ENCODE results near the gene CACNA2D3.

DNA sequence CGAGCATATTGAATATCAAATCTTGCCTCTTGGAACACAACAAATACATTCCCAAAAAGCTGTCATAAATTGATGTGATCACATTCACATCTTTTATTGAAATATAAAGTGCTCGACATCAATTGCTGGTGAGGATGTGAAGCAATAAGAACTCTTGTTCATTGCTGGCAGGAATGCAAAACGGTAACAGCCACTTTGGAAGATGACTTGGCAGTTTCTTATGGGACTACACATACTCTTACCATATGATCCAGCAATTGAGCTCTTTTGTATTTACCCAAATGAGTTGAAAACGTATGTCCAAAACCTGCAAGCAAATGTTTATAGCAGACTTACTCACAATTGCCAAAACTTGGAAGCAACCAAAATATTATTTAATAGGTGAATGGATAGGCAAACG is 234.9 kb downstream of the CACNA2D3 start:
- TF ChIP-seq POLR2AphosphoS5 (IDR thresholded peaks at IDR 0.05; ENCODE audit: low read depth, low read length), result no peak
- TF ChIP-seq, protein P1, sequence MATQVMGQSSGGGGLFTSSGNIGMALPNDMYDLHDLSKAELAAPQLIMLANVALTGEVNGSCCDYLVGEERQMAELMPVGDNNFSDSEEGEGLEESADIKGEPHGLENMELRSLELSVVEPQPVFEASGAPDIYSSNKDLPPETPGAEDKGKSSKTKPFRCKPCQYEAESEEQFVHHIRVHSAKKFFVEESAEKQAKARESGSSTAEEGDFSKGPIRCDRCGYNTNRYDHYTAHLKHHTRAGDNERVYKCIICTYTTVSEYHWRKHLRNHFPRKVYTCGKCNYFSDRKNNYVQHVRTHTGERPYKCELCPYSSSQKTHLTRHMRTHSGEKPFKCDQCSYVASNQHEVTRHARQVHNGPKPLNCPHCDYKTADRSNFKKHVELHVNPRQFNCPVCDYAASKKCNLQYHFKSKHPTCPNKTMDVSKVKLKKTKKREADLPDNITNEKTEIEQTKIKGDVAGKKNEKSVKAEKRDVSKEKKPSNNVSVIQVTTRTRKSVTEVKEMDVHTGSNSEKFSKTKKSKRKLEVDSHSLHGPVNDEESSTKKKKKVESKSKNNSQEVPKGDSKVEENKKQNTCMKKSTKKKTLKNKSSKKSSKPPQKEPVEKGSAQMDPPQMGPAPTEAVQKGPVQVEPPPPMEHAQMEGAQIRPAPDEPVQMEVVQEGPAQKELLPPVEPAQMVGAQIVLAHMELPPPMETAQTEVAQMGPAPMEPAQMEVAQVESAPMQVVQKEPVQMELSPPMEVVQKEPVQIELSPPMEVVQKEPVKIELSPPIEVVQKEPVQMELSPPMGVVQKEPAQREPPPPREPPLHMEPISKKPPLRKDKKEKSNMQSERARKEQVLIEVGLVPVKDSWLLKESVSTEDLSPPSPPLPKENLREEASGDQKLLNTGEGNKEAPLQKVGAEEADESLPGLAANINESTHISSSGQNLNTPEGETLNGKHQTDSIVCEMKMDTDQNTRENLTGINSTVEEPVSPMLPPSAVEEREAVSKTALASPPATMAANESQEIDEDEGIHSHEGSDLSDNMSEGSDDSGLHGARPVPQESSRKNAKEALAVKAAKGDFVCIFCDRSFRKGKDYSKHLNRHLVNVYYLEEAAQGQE (IDR thresholded peaks at IDR 0.05; ENCODE audit: insufficient read depth in 1 of 2, low read depth in 2 of 2, low read length in 2 of 2), result no peak
- TF ChIP-seq FOXP2 (optimal IDR thresholded peaks at IDR 0.05; ENCODE audit: borderline replicate concordance, extremely low read depth, extremely low read length, insufficient read depth), result no peak
- TF ChIP-seq TAF1 (IDR thresholded peaks at IDR 0.05; ENCODE audit: borderline replicate concordance, insufficient read depth, low read length), result no peak
- no peak for TF ChIP-seq SIN3A (IDR thresholded peaks at IDR 0.05; ENCODE audit: borderline replicate concordance, insufficient read depth, low read length)
